Activated T-cell treated with anti-CD3 and anti-CD28 coated beads, Interleukin-2, amount 50 U/mL, for 4 hours (primary cell): Measurements from ENCODE around the gene PUS7. TPM values are rescaled to one million over a fixed set of nuclear protein-coding genes. Genes with fewer than 3 reads are reported as not detected.
"Not testable (repeated sequence)": the region's sequence is repeated elsewhere in the genome, so short reads cannot be mapped to it uniquely, and the experiment has no call there.

Experiments used
- ATAC-seq, 2 donors: fragments of 200-7000 bp; cut with Tn5 transposase; one replicate each; pipeline ENCODE4 v1.10.0; 2021
- DNase-seq: peaks from one replicate; pipeline ENCODE4 v3.0.0-alpha.2; 2020
- H3K27me3 Mint-ChIP-seq: one replicate; pipeline ENCODE4 v1.8.0; 2021; ENCODE audit warnings: low read depth, mixed read lengths
- H3K36me3 Mint-ChIP-seq: one replicate; pipeline ENCODE4 v1.8.0; 2022; ENCODE audit warnings: mixed read lengths; ENCODE audit not compliant: insufficient read depth
- H3K4me1 Mint-ChIP-seq: one replicate; pipeline ENCODE4 v1.8.0; 2021; ENCODE audit warnings: low read depth, mixed read lengths
- H3K4me3 Mint-ChIP-seq: one replicate; pipeline ENCODE4 v1.8.0; 2021; ENCODE audit warnings: mild to moderate bottlenecking, moderate library complexity, mixed read lengths
- H3K9me3 Mint-ChIP-seq: one replicate; pipeline ENCODE4 v1.8.0; 2021; ENCODE audit warnings: mixed read lengths
- total RNA-seq, 3 donors: library from RNA; stranded (reverse); gene quantifications; one replicate each; pipeline ENCODE4 v1.2.1, GENCODE V29; 2021

The PUS7 gene
- total RNA-seq, 3 donors from 2014 or later, result 34.4 to 53.9 (median 41.4) TPM

- Mint-ChIP-seq H3K27me3 (no peaks in the 10 kb centered on the region), H3K9me3 (no peaks in the 10 kb centered on the region), H3K4me1 (peaks cover 28% of the 10 kb centered on the region), H3K36me3 (no peaks in the 10 kb centered on the region), H3K4me3 (no peak overlapping the region)
- DNase-seq, result no peak
- peak in 1 of 2 donors; percentile 40 for ATAC-seq
These were observed 77.6 kb downstream of the PUS7 start for GRCh38 chr7:105444342-105444987.

- H3K27me3 Mint-ChIP-seq, H3K4me1 Mint-ChIP-seq, ATAC-seq, H3K4me3 Mint-ChIP-seq, H3K9me3 Mint-ChIP-seq, H3K36me3 Mint-ChIP-seq, DNase-seq: not testable (repeated sequence)
These were observed 79.9 kb downstream of the PUS7 start for GRCh38 chr7:105442214-105442613.

GRCh38 chr7:105439174-105439893 lies 82.7 kb downstream of the PUS7 start:
- ATAC-seq, result peak in 1 of 2 donors; percentile 10
- Mint-ChIP-seq H3K36me3 (no peaks in the 10 kb centered on the region), H3K9me3 (no peaks in the 10 kb centered on the region), H3K27me3 (no peaks in the 10 kb centered on the region), H3K4me1 (peaks cover 3% of the 10 kb centered on the region), H3K4me3 (no peak overlapping the region)
- DNase-seq, result no peak

- H3K4me3 Mint-ChIP-seq, result no peak overlapping the region
- DNase-seq, result no peak
- no peaks in the 10 kb centered on the region for H3K36me3 Mint-ChIP-seq
- H3K27me3 Mint-ChIP-seq, result no peaks in the 10 kb centered on the region
- peaks cover 3% of the 10 kb centered on the region for H3K4me1 Mint-ChIP-seq
- no peak for ATAC-seq
- H3K9me3 Mint-ChIP-seq, result no peaks in the 10 kb centered on the region
These were observed 83.3 kb downstream of the PUS7 start for GRCh38 chr7:105438847-105439173.

GRCh38 chr7:105438254-105438653 lies 83.8 kb downstream of the PUS7 start:
- H3K4me3 Mint-ChIP-seq, result no peak overlapping the region
- no peaks in the 10 kb centered on the region for H3K9me3 Mint-ChIP-seq
- DNase-seq, result no peak
- H3K27me3 Mint-ChIP-seq, result no peaks in the 10 kb centered on the region
- no peak for ATAC-seq
- no peaks in the 10 kb centered on the region for H3K36me3 Mint-ChIP-seq
- H3K4me1 Mint-ChIP-seq, result peaks cover 3% of the 10 kb centered on the region

- H3K4me1 Mint-ChIP-seq, H3K4me3 Mint-ChIP-seq, H3K9me3 Mint-ChIP-seq, H3K36me3 Mint-ChIP-seq, H3K27me3 Mint-ChIP-seq, ATAC-seq, DNase-seq: not testable (repeated sequence)
These were observed 84.7 kb downstream of the PUS7 start for GRCh38 chr7:105437356-105437755.

GRCh38 chr7:105429746-105430612 lies 92.1 kb downstream of the PUS7 start:
- peak in 1 of 2 donors; percentile 48 for ATAC-seq
- Mint-ChIP-seq H3K4me3 (no peak overlapping the region), H3K36me3 (no peaks in the 10 kb centered on the region), H3K4me1 (peaks cover 3% of the 10 kb centered on the region), H3K27me3 (no peaks in the 10 kb centered on the region), H3K9me3 (no peaks in the 10 kb centered on the region)
- peak; percentile 42 for DNase-seq

GRCh38 chr7:105426606-105427146 lies 95.4 kb downstream of the PUS7 start:
- H3K9me3 Mint-ChIP-seq, result no peaks in the 10 kb centered on the region
- H3K4me3 Mint-ChIP-seq, result no peak overlapping the region
- H3K27me3 Mint-ChIP-seq, result no peaks in the 10 kb centered on the region
- peaks cover 3% of the 10 kb centered on the region for H3K4me1 Mint-ChIP-seq
- H3K36me3 Mint-ChIP-seq, result no peaks in the 10 kb centered on the region
- ATAC-seq, result peak; percentile 37 to 75
- DNase-seq, result no peak

GRCh38 chr7:105423987-105424386 lies 98.1 kb downstream of the PUS7 start:
- no peak for ATAC-seq
- Mint-ChIP-seq H3K36me3 (no peaks in the 10 kb centered on the region), H3K4me1 (peaks cover 3% of the 10 kb centered on the region), H3K4me3 (no peak overlapping the region), H3K9me3 (no peaks in the 10 kb centered on the region), H3K27me3 (no peaks in the 10 kb centered on the region)
- no peak for DNase-seq

- Mint-ChIP-seq H3K36me3 (no peaks in the 10 kb centered on the region), H3K27me3 (no peaks in the 10 kb centered on the region), H3K4me1 (no peaks in the 10 kb centered on the region), H3K4me3 (no peak overlapping the region), H3K9me3 (no peaks in the 10 kb centered on the region)
- ATAC-seq (no peak), DNase-seq (no peak)
These were observed 108.1 kb downstream of the PUS7 start for GRCh38 chr7:105413887-105414437.

GRCh38 chr7:105410774-105411173 lies 111.3 kb downstream of the PUS7 start:
- not testable (repeated sequence) for H3K36me3 Mint-ChIP-seq, DNase-seq, H3K4me3 Mint-ChIP-seq, H3K27me3 Mint-ChIP-seq, H3K4me1 Mint-ChIP-seq, ATAC-seq, H3K9me3 Mint-ChIP-seq

GRCh38 chr7:105409775-105410174 lies 112.3 kb downstream of the PUS7 start:
- H3K27me3 Mint-ChIP-seq, DNase-seq, ATAC-seq, H3K9me3 Mint-ChIP-seq, H3K36me3 Mint-ChIP-seq, H3K4me1 Mint-ChIP-seq, H3K4me3 Mint-ChIP-seq: not testable (repeated sequence)

GRCh38 chr7:105408791-105409410 lies 113.2 kb downstream of the PUS7 start:
- H3K36me3 Mint-ChIP-seq, result no peaks in the 10 kb centered on the region
- no peaks in the 10 kb centered on the region for H3K27me3 Mint-ChIP-seq
- no peak for DNase-seq
- no peaks in the 10 kb centered on the region for H3K4me1 Mint-ChIP-seq
- H3K4me3 Mint-ChIP-seq, result no peak overlapping the region
- H3K9me3 Mint-ChIP-seq, result no peaks in the 10 kb centered on the region
- no peak for ATAC-seq
